ENCODE measurements around the gene MMAA.

DNA sequence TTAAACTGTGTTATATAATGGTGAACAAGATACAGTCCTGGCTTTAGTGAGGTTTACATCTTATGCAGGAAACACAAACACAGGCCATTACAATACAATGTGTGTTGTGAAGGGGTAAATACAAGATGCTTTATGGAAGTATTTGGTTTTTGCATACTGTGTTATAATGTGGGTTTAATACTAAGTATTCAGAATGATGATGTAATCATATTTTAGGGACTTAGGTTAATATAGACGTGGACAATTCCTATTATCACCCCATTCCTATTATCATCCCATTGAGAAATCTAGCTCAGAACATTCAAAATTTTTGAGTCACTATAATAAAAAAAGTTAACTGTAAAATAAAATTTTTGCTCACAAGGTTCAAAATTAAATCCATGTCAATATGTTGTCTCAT is 24.1 kb downstream of the MMAA start:
- TF ChIP-seq POLR2AphosphoS5 (IDR thresholded peaks at IDR 0.05) (no peak), POLR2A (IDR thresholded peaks at IDR 0.05) (no peak), EP300 (IDR thresholded peaks at IDR 0.05) (no peak)
- TF ChIP-seq, protein P1, sequence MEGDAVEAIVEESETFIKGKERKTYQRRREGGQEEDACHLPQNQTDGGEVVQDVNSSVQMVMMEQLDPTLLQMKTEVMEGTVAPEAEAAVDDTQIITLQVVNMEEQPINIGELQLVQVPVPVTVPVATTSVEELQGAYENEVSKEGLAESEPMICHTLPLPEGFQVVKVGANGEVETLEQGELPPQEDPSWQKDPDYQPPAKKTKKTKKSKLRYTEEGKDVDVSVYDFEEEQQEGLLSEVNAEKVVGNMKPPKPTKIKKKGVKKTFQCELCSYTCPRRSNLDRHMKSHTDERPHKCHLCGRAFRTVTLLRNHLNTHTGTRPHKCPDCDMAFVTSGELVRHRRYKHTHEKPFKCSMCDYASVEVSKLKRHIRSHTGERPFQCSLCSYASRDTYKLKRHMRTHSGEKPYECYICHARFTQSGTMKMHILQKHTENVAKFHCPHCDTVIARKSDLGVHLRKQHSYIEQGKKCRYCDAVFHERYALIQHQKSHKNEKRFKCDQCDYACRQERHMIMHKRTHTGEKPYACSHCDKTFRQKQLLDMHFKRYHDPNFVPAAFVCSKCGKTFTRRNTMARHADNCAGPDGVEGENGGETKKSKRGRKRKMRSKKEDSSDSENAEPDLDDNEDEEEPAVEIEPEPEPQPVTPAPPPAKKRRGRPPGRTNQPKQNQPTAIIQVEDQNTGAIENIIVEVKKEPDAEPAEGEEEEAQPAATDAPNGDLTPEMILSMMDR (IDR thresholded peaks at IDR 0.05), result no peak

Data from gastroesophageal sphincter (tissue), 3 donors.